ENCODE results near the gene MMRN2. TPM values are rescaled to one million over a fixed set of nuclear protein-coding genes. Genes with fewer than 3 reads are reported as not detected.

The MMRN2 gene
- total and polyA plus RNA-seq, 2 experiments from 2014 or later = 7.3 to 7.9 TPM

- DNase-seq (ENCODE audit: low read depth in 1 of 2, low spot score in 1 of 2) = peak in 1 of 2 donors; percentile 80
- no peak overlapping the region for H3K4me3 ChIP-seq
Measured at GRCh38 chr10:86958901-86959736, 1.7 kb upstream of the MMRN2 start.

GRCh38 chr10:86958116-86958900 lies 893 bp upstream of the MMRN2 start, which contains the start of gene SNCG:
Gene SNCG (plus strand): TSS chr10:86958599. CDS start chr10:86958698, 99 bp downstream.
- Histone ChIP-seq H3K36me3 (no peaks in the 10 kb centered on the region), H3K9me3 (ENCODE audit: low read depth) (no peaks in the 10 kb centered on the region), H3K4me3 (no peak within 1 kb of the TSS), H3K4me1 (ENCODE audit: low read depth) (peaks cover 44% of the 10 kb centered on the region), H3K27ac (peak within 1 kb of the TSS; percentile 54), H3K27me3 (no peaks in the 10 kb centered on the region)
- DNase-seq (ENCODE audit: low read depth in 1 of 2, low spot score in 1 of 2) = peak in 1 of 2 donors; percentile 48
- no peak for TF ChIP-seq CTCF (IDR thresholded peaks at IDR 0.05; ENCODE audit: low read depth, low read length)

More at GRCh38 chr10:86958901-86959736, 1.7 kb upstream of the MMRN2 start:
- no peaks in the 10 kb centered on the region for H3K27me3 ChIP-seq
- no peak for TF ChIP-seq CTCF (IDR thresholded peaks at IDR 0.05; ENCODE audit: low read depth, low read length)
- peaks cover 41% of the 10 kb centered on the region for H3K4me1 ChIP-seq (ENCODE audit: low read depth)
- H3K36me3 ChIP-seq = no peaks in the 10 kb centered on the region
- H3K27ac ChIP-seq = peak overlapping the region; percentile 54
- H3K9me3 ChIP-seq (ENCODE audit: low read depth) = no peaks in the 10 kb centered on the region

GRCh38 chr10:86956848-86957448 lies 467 bp downstream of the MMRN2 start:
- no peak for TF ChIP-seq CTCF (IDR thresholded peaks at IDR 0.05; ENCODE audit: low read depth, low read length)
- Histone ChIP-seq H3K9me3 (ENCODE audit: low read depth) (no peaks in the 10 kb centered on the region), H3K27me3 (no peaks in the 10 kb centered on the region), H3K27ac (no peak overlapping the region), H3K4me3 (no peak overlapping the region), H3K36me3 (no peaks in the 10 kb centered on the region), H3K4me1 (ENCODE audit: low read depth) (peaks cover 44% of the 10 kb centered on the region)
- no peak for DNase-seq (ENCODE audit: low read depth in 1 of 2, low spot score in 1 of 2)

- Histone ChIP-seq H3K36me3 (no peaks in the 10 kb centered on the region), H3K4me3 (no peak overlapping the region), H3K27ac (no peak overlapping the region), H3K27me3 (no peaks in the 10 kb centered on the region), H3K9me3 (ENCODE audit: low read depth) (no peaks in the 10 kb centered on the region), H3K4me1 (ENCODE audit: low read depth) (peaks cover 41% of the 10 kb centered on the region)
- no peak for TF ChIP-seq CTCF (IDR thresholded peaks at IDR 0.05; ENCODE audit: low read depth, low read length)
- DNase-seq (ENCODE audit: low read depth in 1 of 2, low spot score in 1 of 2) = no peak
Measured at GRCh38 chr10:86956195-86956847, 1.1 kb downstream of the MMRN2 start.

Data from cardiac muscle cell (in vitro differentiated cells and primary cell).